HG03442 (cell line): ENCODE data around the gene TANGO6.

Experiments
- ATAC-seq: cut with Tn5 transposase; IDR thresholded peaks from one replicate; pipeline ENCODE4 v1.9.1; 2021; ENCODE audit warnings: mild to moderate bottlenecking, moderate library complexity; ENCODE audit not compliant: unreplicated experiment

The TANGO6 gene

DNA sequence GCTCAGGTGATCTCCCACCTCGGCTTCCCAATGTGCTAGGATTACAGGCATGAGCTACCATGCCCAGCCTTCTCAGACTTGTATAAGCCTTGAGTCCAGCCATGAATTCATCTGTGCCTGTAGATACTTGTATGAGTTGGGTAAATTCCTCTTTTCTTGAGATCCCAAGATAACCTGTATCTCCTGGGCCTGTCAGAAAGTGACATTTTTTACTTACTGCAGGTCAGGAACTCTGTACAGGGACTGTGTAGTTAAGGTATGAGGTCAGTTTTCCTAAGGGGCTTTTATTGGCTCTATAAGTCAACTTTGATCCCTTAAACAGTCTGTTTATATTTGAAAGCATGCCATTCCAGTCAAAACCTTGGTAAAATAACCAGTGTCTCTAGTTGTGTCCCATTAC is 155.8 kb downstream of the TANGO6 start:
- no peak for ATAC-seq

DNA sequence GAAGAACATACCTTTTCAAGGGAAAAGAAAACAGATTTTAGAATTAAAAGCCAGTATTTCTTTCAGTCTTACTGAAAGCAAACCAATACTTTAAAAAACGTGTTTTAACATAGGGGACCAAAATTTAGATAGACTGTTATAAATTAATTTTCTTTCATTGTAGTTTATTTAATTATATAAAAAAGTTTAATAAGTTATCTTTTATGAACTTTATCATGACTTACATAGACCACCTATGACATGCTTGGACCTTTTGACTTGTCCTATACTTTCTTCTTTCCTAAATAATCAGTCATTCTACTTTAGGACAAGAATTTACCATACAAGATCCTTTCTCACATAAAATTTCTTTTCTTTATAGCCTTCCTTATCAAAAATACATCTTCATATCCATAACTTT is 160.2 kb downstream of the TANGO6 start:
- no peak for ATAC-seq

DNA sequence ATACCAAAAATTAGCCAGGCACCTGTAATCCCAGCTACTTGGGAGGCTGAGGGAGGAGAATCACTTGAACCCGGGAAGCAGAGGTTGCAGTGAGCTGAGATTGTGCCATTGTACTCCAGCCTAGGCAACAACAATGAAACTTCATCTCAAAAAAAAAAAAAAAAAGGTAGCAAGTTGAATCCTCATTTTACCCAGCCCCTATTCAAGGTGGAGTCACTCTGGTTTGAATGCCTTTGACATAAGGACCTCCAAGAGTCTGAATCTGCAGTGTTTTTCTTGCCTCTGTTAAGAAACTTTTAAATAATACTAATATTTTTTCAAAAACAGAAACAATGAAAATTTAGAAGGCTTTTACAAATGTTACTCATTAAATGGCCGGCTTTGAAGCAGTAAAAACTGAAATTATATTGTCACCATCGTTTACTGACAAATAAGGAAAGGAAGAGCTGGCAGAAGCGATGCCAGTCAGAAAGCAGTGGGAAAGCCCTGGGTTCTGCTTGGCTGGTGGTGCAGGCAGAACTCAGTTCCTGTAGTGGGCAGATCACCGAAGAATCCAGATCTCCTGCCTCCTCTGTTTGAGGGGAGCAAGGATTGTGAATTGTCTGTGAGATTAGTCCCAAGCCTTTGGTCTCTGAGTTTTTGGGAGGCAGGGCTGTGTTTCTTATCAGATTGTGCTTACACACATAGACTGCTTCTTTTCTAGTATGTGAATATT is 162.5 kb downstream of the TANGO6 start:
- ATAC-seq: no peak

DNA sequence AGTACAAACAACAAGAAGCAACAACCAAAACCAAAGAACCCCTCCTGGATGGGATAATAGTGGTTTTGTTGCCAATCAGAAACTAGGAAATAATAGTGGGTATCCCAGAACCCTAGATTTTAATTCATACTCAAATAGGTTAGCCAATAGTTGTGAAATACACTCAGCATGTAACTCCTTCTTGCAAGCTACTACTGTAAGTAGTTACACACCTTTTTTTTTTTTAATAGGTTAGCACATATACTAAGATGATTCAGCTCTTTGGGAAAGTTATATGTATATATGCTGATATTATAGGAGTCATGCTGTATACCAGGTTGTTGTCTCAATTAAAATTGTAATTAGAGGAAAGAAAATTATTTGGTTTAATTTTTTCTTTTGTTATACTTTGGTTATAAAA is 169.6 kb downstream of the TANGO6 start:
- no peak for ATAC-seq

GRCh38 chr16:69013991-69014390 is 170.7 kb downstream of the TANGO6 start:
- no peak for ATAC-seq

DNA sequence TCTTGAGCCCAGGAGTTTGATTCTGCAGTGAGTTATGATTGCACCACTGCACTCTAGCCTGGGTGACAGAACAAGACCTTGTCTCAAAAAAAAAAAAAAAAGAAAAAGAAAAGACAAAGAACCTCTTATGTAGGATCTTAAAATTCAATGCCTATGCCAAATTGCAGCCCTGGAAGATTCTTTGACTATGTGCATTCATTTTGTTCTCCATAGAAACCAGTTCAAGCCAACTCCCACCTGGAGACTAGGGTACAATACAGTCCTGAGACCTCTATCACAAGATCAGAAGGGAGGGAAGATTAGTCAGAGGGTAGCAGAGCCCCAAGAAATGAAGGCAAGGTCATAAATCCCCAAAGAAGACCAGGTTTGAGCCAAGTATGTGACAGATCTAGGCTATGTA is 171.5 kb downstream of the TANGO6 start:
- no peak for ATAC-seq

GRCh38 chr16:69017036-69017783 is 173.9 kb downstream of the TANGO6 start:
- no peak for ATAC-seq

GRCh38 chr16:69019811-69020210 is 176.5 kb downstream of the TANGO6 start:
- no peak for ATAC-seq

- no peak for ATAC-seq
Observed at GRCh38 chr16:69029121-69029520, 185.8 kb downstream of the TANGO6 start.

DNA sequence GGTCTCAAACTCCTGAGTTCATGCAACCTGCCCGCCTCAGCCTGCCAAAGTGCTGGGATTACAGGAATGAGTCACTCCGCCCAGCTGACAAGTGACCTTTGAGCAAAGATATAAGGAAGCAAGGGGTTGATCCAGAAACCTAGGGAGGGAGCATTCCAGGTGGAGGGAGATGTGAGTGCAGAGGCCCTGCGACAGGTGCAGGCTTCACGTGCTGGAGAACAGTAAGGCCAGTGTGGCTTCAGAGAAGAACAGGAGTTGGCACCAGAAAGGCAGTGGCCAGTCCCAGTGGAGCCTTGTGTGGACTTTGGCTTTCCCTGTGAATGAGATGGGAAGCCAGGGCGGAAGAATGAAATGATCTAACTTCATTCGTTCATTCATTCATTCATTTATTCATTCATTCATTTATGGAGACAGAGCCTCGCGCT is 188.6 kb downstream of the TANGO6 start:
- no peak for ATAC-seq

DNA sequence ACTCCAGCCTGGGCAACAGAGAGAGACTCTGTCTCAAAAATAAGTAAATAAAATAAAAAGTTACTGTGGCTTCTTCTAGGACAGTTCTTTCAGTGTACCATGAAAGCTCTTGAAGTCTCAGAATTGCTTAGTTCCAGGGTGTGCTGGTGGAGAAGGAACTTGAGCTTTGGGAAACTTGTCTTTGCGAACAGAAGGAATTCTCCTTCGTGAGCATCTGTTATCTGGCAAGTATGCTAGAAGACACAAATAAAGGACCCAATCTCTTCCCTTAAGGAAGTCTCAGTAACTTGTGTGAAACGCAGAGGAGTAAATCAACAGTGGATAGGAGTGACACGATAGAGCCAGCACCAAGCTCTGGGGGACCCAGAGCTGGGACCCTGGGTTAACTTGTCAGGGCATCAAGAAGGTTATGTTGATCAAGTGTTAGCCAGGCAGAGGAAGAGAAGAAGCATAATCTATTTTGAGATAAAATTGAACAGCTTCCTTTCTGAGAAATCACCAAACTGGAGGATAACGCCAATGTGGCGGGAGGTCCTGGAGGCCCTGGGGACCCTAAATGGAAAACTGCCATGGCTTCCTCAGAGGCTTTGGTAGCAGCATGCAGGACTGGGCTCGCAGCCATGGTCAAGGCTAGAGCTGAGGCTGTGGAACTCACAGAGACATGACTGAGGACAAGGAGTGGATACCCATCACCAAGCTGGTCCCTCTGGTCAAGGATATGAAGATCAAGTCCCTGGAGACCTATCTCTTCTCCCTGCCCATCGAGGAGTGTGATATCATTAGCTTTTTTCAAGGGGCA is 190.0 kb downstream of the TANGO6 start:
- no peak for ATAC-seq

DNA sequence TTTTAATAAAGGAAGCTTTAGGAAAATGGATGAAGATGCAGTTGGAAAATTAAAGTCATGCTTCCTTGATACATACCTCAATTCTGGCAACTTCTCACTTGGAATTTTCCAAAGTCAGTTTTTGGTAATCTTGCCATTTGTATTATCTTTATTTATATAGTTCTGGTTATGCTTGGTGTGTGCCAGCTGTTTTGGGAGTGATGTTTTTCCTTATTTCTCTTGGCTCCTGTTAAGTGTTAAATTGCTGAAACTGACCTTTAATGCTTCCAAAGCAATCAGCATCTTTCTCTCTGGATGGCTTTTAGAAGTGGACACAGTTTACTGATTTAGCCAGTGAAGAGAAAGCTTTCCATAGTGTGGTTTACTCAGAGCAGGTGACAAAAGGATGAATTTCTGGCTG is 192.0 kb downstream of the TANGO6 start:
- ATAC-seq: no peak

DNA sequence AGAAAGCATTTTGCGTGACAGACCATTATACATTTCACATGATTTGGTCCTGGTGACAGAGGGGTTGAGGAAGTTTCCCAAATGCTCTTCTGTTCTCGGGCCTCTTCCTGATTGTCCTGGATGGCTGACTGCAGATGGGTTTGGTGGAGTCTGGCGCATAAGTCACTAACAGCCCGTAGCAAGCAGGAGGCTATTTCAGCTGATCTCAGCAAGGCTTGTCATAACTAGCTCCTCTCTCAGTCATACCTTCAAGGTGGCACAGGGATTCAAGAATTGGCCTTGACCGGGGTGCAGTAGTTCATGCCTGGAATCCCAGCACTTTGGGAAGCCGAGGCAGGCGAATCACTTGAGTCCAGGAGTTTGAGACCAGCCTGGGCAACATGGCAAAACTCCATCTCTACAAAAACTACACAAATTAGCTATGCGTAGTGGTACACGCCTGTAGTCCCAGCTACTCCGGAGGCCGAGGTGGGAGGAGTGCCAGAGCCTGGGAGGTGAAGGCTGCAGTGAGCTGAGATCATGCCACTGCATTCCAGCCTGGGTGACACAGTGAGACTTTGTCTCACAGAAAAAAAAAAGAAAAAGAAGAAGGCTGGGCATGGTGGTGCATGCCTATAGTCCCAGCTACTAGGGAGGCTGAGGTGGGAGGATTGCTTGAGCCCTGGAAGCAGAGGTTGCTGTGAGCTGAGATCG is 193.2 kb downstream of the TANGO6 start:
- no peak for ATAC-seq

GRCh38 chr16:69037373-69038160 is 194.2 kb downstream of the TANGO6 start:
- ATAC-seq: no peak

DNA sequence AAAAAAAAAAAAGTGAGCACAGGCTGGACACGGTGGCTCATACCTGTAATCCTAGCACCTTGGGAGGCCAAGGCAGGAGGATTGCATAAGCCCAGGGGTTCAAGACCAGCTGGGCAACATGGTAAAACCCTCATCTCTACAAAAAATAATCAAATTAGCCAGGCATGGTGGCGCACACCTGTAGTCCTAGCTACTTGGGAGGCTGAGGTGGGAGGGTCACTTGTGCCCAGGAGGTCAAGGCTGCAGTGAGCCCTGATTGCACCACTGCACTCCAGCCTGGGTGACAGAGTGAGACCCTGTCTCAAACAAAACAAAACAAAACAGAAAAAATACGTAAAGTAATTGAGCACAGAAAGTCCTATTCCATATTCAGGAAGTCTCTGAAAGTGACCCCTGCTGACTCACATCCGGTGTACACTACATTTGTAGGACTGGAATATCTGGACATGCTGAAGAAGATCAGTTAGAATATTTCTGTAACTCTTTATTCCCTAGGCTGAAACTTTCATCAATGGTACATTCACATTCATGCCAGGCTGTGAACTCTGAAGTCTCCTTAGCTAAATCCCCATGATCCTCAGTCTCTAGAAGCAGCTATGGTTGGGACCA is 196.1 kb downstream of the TANGO6 start:
- ATAC-seq: no peak

DNA sequence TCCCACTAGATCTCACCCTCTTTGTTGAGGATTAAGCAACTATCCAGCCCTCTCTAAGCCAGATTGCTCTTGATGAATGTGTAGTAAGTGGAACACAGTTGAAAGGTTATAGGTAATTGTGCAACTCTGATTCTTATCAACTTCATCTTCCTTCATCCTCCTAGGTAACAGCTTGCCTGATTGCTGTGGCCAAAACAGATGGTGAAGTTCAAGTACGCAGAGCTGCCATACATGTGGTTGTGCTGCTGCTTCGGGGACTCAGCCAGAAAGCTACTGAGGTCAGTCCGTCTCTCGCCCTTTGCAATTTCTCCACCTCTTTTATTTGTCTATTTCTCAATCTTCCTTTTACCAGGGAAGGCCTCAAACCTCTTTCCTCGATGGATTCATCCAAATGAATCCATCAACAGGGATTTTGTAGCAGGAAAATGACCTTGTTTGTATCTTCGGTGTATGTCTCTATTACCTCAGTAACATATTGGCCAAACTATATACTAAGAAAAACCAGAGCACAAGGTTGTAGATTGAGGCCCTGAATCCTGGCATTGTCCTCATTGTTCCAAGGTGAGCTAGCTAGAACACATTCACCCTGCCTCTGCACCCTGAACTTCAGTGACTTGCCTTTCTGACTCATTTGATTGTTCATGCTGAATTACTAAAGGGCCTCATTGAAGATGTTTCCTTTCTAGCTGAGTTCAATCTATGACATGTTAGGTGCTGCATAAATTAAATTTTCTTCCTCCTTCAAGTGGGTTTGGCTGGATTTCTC is 197.0 kb downstream of the TANGO6 start:
- no peak for ATAC-seq

- ATAC-seq: no peak
Observed at GRCh38 chr16:69048328-69049120, 205.2 kb downstream of the TANGO6 start.

- no peak for ATAC-seq
Observed at GRCh38 chr16:69049146-69049545, 205.8 kb downstream of the TANGO6 start.
